K562 (cell line): ENCODE measurements around the gene OSGIN1.

Source experiments
- CTCF ChIP-seq, 3 experiments: IDR thresholded peaks in 2 of 3; conservative IDR thresholded peaks in 1 of 3; 2 replicates each; pipeline ENCODE4 v1.5.1; 2011 to 2012; ENCODE audit warnings: low read length in 3 of 3, mild to moderate bottlenecking in 3 of 3, control low read depth in 2 of 3, improper control_type of control experiment in 1 of 3, inconsistent platforms in 1 of 3, low read depth in 1 of 3, mixed read lengths in 1 of 3, moderate library complexity in 1 of 3; ENCODE audit not compliant: insufficient read depth in 2 of 3
- POLR2AphosphoS2 ChIP-seq: IDR thresholded peaks from 2 replicates; pipeline ENCODE4 v1.6.1; 2012; ENCODE audit warnings: low read length, improper control_type of control experiment
- ZFP1 ChIP-seq: fragments of 450-650 bp; formaldehyde crosslinking; IDR thresholded peaks from 2 replicates; pipeline ENCODE4 v1.4.0; 2020; ENCODE audit warnings: mild to moderate bottlenecking, mixed read lengths

GRCh38 chr16:83968891-83969649 lies 16.0 kb downstream of the OSGIN1 start:
- TF ChIP-seq POLR2AphosphoS2 = no peak
- no peak for TF ChIP-seq CTCF (IDR thresholded peaks at IDR 0.05 in 2 of 3, conservative IDR thresholded peaks at IDR 0.05 in 1 of 3; ENCODE audit: insufficient read depth in 2 of 3, low read depth in 1 of 3, low read length in 3 of 3)
- TF ChIP-seq ZFP1 = no peak
